NCI-H345 treated with DMSO at 0.1 percent for 48 hours (cell line): Measurements from ENCODE around the gene NSD2.
"Not testable (repeated sequence)": the region's sequence is repeated elsewhere in the genome, so short reads cannot be mapped to it uniquely, and the experiment has no call there.

Source experiments
- DNase-seq: peaks from one replicate; lab custom pipeline; 2025; ENCODE audit not compliant: unreplicated experiment; lab: John Stamatoyannopoulos, UW

The NSD2 gene

DNA sequence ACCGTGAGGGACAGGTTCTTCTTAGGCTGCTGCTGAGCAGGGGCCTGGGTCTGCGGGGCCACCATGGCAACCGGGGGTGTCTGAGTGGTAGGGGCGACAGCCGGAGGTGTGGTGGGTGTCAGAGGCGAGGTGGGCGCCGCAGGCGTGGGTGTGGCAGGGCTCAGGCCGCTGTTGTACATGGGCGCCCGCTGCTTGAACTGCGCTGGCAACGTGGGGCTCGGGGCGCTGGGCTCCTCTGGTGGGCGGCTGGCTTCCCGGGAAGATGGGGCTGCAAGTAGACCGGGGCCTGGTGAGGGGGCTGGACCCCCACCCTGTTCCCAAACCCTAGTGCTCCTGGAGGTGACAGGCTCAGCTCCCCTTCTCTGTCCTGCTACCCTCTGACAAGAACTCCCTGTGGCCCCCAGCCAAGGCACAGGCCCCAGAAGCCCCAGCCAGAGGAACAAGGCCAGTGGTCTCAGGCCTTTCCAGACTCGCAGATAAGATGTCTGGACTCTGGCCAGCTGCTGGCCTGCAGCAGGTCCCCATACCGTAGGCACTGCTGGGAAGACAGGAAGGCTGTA, 112.7 kb downstream of the NSD2 start:
- no peak for DNase-seq

DNA sequence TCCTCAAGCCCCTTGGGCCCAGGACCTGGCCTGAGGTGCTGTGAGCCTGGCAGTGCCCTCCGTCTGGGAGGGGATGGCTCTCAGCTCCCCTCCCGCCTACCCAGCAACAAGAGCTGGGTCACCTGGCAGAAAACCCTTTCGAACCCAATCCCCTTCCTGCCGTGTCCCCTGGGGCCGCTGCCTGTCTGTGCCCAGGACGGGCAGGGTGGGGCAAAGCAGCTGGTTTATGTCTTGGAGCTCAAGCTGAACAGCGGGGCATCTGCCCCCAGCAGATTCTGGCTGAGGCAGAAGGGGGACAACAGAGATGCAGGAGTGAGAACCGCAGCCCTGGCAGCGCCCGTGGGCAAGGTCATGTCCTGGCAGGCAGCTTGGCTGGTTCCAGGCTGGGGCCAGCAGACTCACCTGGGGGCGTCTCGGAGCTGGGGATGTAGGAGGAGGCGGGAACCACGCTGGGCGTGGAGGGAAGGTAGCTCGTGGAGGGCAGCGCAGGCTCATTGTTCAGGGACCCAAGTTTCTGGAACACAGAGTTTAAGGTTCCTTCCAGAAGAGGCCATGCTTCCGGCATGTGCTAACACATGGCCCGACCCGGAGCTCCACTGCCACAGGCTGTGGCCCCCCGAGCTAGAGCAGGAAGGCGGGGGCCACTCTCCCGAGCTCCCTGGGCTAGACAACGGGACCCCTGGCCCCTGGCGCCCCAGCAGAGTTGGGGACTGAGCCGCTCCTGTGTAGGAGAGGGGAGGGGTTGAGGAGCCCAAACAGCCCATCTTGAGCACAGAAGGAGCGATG, 113.4 kb downstream of the NSD2 start:
- no peak for DNase-seq

DNA sequence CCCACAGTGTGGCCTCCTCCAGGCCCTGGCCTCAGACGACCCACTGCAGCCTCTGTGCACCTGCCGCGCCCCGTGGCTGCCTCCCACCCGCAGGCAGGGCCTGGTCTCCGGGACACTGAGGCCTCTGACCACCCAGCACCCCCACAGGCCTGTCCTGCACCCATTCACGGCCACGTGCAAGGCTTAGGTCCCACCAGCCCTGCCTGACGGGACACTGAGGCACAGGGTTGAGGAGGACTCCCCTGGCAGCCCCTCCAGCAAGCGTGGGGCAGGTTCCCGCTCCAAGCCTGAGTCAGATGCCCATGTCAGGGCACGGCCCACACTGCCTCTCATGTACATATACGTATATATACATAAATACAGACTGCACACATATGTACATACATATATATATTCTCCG, 114.1 kb downstream of the NSD2 start:
- no peak for DNase-seq

DNA sequence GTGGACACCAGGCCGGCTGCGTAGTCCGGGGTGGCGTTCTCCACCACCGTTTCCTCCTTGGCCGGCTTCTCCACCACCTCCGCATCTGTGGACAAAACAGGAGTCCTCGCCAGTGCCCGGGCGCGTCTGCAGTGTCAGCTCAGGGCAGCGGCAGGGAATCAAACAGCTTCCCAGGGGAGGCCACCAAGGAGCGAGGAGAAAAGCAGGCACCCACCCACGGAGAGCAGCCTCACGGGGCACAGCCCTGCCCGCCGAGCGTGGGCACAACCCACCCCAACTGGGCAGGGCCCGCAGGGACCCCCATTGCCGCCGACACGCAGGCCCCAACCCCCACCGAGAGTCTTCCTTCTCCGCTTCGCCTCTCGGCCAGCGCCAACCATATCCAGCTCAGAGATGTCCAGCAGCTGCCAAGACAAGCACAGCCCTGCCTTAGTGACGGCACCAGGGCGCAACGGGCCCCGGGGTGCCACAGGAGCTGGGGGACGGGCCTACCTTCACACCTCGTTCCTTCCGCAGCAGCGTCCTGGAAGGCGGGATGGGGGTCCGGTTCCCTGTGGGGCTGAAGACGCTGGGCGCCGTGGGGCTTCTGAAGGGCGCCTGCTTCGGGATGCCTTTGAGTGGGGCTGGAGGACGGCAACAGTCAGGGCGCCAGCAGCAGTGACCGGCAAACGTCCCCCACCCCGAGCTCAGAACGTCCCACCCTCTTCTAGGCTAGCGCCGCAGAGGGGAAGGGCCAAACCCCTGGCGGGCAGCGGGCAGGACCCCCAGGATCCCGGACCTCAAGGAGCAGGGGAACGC, 114.8 kb downstream of the NSD2 start:
- no peak for DNase-seq

GRCh38 chr4:1986578-1987210, 115.5 kb downstream of the NSD2 start:
- no peak for DNase-seq

DNA sequence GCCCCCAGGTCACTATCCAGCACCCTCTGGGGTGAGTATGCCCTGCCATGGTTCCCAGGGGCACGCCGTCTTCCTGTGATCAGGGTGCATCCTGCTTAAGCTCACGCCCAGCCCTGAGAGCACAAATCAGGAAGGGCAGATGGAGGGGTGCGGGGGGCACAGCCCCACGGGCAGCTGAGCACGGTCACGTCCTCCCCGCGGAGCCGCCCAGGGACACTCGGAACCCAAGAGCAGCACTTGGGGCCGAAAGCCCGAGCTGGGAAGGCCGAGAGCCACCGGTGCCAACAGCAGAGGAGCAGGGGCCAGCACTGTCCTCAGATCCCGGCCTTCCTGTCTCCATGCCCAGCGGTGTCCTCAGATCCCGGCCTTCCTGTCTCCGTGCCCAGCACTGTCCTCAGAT, 116.1 kb downstream of the NSD2 start:
- DNase-seq, result no peak

GRCh38 chr4:1987721-1988326, 116.6 kb downstream of the NSD2 start:
- DNase-seq, result no peak

GRCh38 chr4:1988327-1988724, 117.1 kb downstream of the NSD2 start:
- DNase-seq, result no peak

DNA sequence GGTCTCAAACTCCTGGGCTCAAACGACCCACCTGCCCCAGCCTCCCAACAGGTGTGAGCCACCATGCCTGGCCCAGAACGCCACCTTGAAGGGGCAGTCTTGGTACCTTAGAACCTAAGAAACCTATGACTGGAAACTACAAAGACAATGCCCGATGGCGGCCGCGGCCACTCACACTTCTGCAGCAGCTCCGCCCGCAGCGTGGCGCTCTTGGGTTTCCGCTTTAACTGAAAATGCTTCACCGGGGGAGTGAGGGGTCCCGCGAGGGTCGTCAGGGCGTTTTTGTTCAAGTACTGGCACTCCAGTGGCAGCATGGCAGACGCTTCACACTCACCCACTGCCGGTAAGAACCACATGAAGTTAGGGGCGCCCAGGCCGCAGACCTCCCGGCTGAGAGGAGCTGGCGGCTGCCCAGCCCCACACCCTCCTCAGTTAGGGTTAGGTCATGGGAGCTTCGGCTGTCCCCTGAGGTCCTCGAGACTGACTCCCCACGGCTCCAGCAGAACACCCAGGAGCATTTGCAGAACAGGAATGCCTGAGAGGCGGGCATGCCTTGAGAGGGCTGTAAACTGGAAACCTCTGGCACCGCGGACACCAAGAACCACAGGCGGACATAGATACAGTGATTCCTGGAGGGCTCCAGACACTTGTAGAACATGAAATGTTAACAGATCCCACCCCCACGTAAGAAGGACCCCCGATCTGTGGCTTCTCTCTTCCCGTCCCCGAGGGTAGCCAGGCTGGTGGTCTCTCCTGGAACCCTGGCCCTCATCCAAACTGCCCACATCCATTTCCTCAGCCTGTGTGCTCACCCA, 118.5 kb downstream of the NSD2 start:
- no peak for DNase-seq

GRCh38 chr4:1990348-1990645, 119.1 kb downstream of the NSD2 start:
- DNase-seq, result no peak

DNA sequence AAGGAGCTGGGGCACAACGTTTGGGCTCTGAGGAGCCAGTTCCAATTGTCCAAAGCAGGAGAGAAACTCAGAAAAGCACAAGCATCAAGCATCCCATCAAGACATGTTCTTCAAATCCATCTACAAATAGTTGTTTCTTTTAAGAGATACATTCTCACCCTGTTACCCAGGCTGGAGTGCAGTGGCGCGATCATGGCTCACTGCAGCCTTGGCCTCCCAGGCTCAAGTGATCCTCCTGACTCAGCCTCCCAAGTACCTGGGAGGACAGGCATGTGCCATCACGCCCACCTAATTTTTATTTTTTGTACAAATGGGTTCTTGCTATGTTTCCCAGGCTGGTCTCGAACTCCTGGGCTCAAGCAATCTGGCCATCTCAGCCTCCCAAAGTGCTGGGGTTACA, 119.5 kb downstream of the NSD2 start:
- DNase-seq, result no peak

DNA sequence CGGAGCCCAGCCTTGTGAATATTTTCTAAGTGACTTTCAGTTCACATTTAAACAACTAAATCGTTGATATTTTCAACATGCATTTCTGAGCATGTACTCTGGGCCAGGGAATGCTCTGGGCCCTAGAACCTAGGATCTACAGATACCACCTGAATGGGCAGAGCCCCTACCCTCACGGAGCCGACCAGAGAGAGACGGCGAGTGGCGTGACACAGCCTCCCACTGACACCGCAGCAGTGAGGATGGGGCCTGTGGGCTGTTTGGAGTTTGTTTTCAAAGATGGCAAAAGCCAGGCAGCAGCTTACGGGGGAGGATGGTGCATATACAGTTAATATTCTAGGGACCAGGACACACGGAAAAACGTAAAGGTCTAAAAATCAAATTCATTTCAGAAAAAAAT, 119.9 kb downstream of the NSD2 start:
- DNase-seq, result no peak

- no peak for DNase-seq
Observed at GRCh38 chr4:1991596-1992434, 120.6 kb downstream of the NSD2 start.

- DNase-seq, result no peak
Observed at GRCh38 chr4:1992468-1993168, 121.4 kb downstream of the NSD2 start.

- DNase-seq, result no peak
Observed at GRCh38 chr4:1993169-1993516, 122.0 kb downstream of the NSD2 start.

DNA sequence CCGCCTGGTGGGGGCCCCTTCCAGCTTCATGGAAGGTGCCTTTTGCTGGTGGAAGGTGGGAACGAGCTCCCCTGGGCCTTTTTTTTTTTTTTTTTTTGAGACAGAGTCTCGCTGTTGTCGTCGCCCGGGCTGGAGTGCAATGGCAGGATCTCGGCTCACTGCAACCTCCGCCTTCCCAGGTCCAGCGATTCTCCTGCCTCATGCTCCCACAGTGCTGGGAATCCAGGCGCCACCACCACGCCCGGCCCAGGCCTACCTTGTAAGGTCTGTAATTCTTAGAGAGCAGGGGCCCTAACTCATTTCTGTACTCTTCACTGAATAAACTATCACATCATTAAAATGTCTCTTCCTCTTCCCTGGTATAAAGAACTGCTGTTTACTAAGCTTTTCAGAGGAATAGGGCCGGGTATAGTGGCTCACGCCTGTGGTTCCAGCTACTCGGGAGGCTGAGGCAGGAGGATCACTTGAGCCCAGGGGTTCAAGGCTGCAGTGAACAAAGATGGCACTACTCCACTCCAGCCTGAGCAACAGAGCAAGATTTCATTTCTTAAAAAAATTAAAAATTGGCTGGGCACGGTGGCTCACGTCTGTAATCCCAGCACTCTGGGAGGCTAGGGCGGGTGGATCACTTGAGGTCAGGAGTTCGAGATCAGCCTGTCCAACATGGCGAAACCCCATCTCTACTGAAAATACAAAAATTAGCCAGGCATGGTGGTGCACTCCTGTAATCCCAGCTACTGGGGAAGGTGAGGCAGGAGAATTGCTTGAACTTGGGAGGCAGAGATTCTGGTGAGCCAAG, 122.7 kb downstream of the NSD2 start:
- not testable (repeated sequence) for DNase-seq

DNA sequence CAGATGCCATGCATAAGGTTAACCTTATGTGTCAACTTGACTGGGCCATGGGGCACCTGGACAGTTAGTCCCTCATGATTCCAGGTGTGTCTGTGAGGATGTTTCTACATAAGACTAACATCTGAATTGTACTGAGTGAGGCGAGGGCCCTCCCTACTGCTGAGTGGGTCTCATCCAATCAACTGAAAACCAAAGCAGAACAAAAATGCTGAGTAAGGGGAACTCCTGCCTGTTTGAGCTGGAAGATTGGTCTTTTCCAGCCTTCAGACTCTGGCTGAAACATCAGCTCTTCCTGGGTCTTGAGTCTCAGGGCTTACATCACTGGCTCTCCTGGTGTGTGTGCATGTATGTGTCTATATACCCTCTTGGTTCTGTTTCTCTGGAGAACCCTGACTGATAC, 123.7 kb downstream of the NSD2 start:
- no peak for DNase-seq

- no peak for DNase-seq
Observed at GRCh38 chr4:1996866-1997611, 125.8 kb downstream of the NSD2 start.
